Uterus (tissue), 2 donors: ENCODE measurements around the gene STAG1.

ENCODE experiments used
- CTCF ChIP-seq, 4 experiments: fragments of 200-600 bp in 2 of 4; fragments of 450-650 bp in 2 of 4; sonication (generic) in 2 of 4; IDR thresholded peaks; one replicate each; pipeline ENCODE4 v1.5.1; 2016 to 2019; ENCODE audit warnings: antibody characterized with exemption in 4 of 4, mild to moderate bottlenecking in 2 of 4, moderate library complexity in 1 of 4
- POLR2A ChIP-seq, 2 donors: fragments of 450-650 bp; IDR thresholded peaks; one replicate each; pipeline ENCODE4 v1.6.1; 2016; ENCODE audit warnings: antibody characterized with exemption in 2 of 2, mild to moderate bottlenecking in 1 of 2, moderate library complexity in 1 of 2

DNA sequence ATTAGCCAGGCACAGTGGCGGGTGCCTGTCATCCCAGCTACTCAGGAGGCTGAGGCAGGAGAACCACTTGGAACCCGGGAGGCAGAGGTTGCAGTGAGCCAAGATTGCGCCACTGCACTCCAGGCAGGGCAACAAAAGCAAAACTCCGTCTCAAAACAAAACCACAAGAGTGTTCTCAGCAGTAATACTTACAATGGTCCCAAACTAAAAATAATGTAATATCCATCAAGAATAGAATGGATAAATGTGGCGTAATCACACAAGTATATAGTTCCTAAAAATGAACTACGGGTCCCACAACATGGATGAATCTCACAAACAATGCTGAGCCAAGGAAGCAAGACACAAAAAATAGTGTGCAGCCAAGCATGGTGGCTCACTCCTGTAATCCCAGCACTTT lies 39.2 kb downstream of the STAG1 start:
- TF ChIP-seq CTCF (IDR thresholded peaks at IDR 0.05) (no peak), POLR2A (IDR thresholded peaks at IDR 0.05) (no peak)
